Measurements from ENCODE around the gene MPV17.

DNA sequence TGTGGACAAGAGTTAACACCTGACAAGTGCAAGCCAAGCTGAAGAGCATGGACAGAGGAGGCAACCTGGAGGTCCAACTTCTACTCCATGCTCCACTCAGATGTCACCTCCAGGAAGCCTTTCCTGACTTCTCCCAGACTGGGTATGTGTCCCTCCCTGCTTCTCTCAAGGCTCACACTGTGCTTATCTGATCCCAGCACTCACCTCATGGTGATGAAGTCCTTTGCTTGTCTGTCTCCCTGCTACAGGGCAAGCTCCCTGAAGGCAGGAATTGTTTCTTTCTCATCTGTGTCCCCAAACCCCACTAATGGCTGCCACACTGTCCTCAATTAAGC is 57.4 kb downstream of the MPV17 start:
- TF ChIP-seq EP300 (IDR thresholded peaks at IDR 0.05; ENCODE audit: low read depth in 2 of 2, low read length in 2 of 2) (no peak), EP300 (CRISPR knock-in tag; IDR thresholded peaks at IDR 0.05; ENCODE audit: borderline replicate concordance) (no peak), SUZ12 (IDR thresholded peaks at IDR 0.05; ENCODE audit: low read depth, low read length) (no peak), MAFF (IDR thresholded peaks at IDR 0.05; ENCODE audit: low read depth, low read length) (no peak)
- TF ChIP-seq, protein P1, sequence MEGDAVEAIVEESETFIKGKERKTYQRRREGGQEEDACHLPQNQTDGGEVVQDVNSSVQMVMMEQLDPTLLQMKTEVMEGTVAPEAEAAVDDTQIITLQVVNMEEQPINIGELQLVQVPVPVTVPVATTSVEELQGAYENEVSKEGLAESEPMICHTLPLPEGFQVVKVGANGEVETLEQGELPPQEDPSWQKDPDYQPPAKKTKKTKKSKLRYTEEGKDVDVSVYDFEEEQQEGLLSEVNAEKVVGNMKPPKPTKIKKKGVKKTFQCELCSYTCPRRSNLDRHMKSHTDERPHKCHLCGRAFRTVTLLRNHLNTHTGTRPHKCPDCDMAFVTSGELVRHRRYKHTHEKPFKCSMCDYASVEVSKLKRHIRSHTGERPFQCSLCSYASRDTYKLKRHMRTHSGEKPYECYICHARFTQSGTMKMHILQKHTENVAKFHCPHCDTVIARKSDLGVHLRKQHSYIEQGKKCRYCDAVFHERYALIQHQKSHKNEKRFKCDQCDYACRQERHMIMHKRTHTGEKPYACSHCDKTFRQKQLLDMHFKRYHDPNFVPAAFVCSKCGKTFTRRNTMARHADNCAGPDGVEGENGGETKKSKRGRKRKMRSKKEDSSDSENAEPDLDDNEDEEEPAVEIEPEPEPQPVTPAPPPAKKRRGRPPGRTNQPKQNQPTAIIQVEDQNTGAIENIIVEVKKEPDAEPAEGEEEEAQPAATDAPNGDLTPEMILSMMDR (CRISPR knock-in tag; IDR thresholded peaks at IDR 0.05): no peak
- TF ChIP-seq, protein P2, sequence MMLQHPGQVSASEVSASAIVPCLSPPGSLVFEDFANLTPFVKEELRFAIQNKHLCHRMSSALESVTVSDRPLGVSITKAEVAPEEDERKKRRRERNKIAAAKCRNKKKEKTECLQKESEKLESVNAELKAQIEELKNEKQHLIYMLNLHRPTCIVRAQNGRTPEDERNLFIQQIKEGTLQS (CRISPR knock-in tag; IDR thresholded peaks at IDR 0.05): no peak

All from HepG2 (cell line).